A549 treated with DMSO at 1 μM for 4 hours (cell line): ENCODE measurements around the gene LMX1A. TPM values are rescaled to one million over a fixed set of nuclear protein-coding genes. Genes with fewer than 3 reads are reported as not detected.

ENCODE experiments used
- total RNA-seq: library from RNA; stranded (reverse); fragments of 200-300 nt; extraction: Qiagen RNA extraction; gene quantifications from 5 replicates; pipeline ENCODE4 v1.2.3, GENCODE V29; 2022; ENCODE audit warnings: low read depth

Gene LMX1A
- not detected in 5 replicates for total RNA-seq

GRCh38 chr1:165355977-165356811 lies at the start of gene LMX1A:
Gene LMX1A (minus strand): TSS chr1:165356715. CDS start chr1:165355559, 1,156 bp downstream.

Other genes with a start within 250 kb of the LMX1A start
- not detected in 5 replicates for gene RXRG, start 88.4 kb upstream of the LMX1A start, total RNA-seq
- gene LRRC52, start 187.3 kb upstream of the LMX1A start, total RNA-seq, result not detected in 5 replicates